ENCODE results near the gene RSL1D1. TPM values are rescaled to one million over a fixed set of nuclear protein-coding genes. Genes with fewer than 3 reads are reported as not detected.

The RSL1D1 gene
- polyA plus RNA-seq, 2 of the 4 experiments (the other 2 are of a cell fraction), result 209 to 330 TPM

DNA sequence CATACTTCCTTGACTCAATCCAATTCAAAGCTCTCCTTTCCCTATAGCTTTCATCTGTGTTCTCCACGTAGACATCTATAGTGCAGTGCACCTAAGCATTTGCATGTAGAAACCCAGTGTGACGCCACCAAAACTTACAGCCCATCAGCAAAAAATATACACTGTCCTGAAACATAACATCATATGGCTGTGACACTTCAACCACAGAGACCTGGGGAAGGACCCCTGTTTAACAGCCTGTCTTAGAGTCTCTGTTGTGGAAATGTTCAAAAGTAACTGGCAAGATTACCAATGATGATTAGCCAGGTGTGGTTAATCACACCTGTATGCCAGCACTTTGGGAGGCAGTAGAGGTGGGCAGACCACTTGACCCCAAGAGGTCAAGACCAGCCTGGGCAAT, 42.2 kb upstream of the RSL1D1 start:
- CTCF ChIA-PET, result interaction anchor here (1.5 kb wide), 1 partner anchor 18 kb away, joined by 4 read pairs; no protein-coding TSS in a partner anchor
- no peak for TF ChIP-seq EP300 (IDR thresholded peaks at IDR 0.05)
- no peak for TF ChIP-seq FOSL2 (IDR thresholded peaks at IDR 0.05)
- TF ChIP-seq FOSL2 (CRISPR knock-in tag; IDR thresholded peaks at IDR 0.05), result no peak
- no peak for TF ChIP-seq ZFP36 (IDR thresholded peaks at IDR 0.05; ENCODE audit: borderline replicate concordance, partially characterized antibody)
- no peak for TF ChIP-seq CHD2 (IDR thresholded peaks at IDR 0.05; ENCODE audit: low read length, partially characterized antibody)
- TF ChIP-seq GATA3 (IDR thresholded peaks at IDR 0.05; ENCODE audit: borderline replicate concordance), result no peak
- TF ChIP-seq PBX3 (IDR thresholded peaks at IDR 0.05), result no peak
- TF ChIP-seq ATOH8 (CRISPR knock-in tag; IDR thresholded peaks at IDR 0.05; ENCODE audit: low read depth), result no peak
- TF ChIP-seq CHD4 (IDR thresholded peaks at IDR 0.05; ENCODE audit: borderline replicate concordance), result no peak
- TF ChIP-seq POLR2AphosphoS2 (conservative IDR thresholded peaks at IDR 0.05; ENCODE audit: low read length), result no peak
- TF ChIP-seq HOXA7 (CRISPR knock-in tag; IDR thresholded peaks at IDR 0.05), result no peak
- no peak for TF ChIP-seq CTCF (IDR thresholded peaks at IDR 0.05)
- TF ChIP-seq MAZ (IDR thresholded peaks at IDR 0.05; ENCODE audit: borderline replicate concordance, low read depth, low read length), result no peak
- TF ChIP-seq CEBPB (IDR thresholded peaks at IDR 0.05), result no peak
- TF ChIP-seq TP53 (CRISPR knock-in tag; IDR thresholded peaks at IDR 0.05), result no peak
- TF ChIP-seq NPAS2 (CRISPR knock-in tag; IDR thresholded peaks at IDR 0.05; ENCODE audit: borderline replicate concordance), result no peak
- TF ChIP-seq BCL3 (IDR thresholded peaks at IDR 0.05), result no peak
- TF ChIP-seq EHF (CRISPR knock-in tag; IDR thresholded peaks at IDR 0.05), result no peak
- TF ChIP-seq POLR2A (IDR thresholded peaks at IDR 0.05; ENCODE audit: low read length), result no peak
- TF ChIP-seq JUN (IDR thresholded peaks at IDR 0.05), result no peak
- TF ChIP-seq RARB (CRISPR knock-in tag; IDR thresholded peaks at IDR 0.05), result no peak
- FAIRE-seq, result no peak

GRCh38 chr16:11892761-11893160, 41.4 kb upstream of the RSL1D1 start:
- POLR2A ChIA-PET, result no interaction called here
- H3K27ac ChIP-seq, result no peak overlapping the region
- DNase-seq (ENCODE audit: low read depth in 1 of 2, low spot score in 1 of 2) (no peak), ATAC-seq (no peak), FAIRE-seq (no peak)
- peaks cover 7% of the 10 kb centered on the region; the same call in 1 of the 3 replicates for H3K4me1 ChIP-seq
- 89% methylated on average over 4 of the region's 4 CpGs for WGBS (ENCODE audit: missing lambda C conversion rate)
- TF ChIP-seq FOSL2 (IDR thresholded peaks at IDR 0.05) (no peak), FOSL2 (CRISPR knock-in tag; IDR thresholded peaks at IDR 0.05) (no peak), MYC (IDR thresholded peaks at IDR 0.05; ENCODE audit: borderline replicate concordance, low read length) (no peak), HDAC2 (IDR thresholded peaks at IDR 0.05) (no peak)
- no peaks in the 10 kb centered on the region for H3K9me3 ChIP-seq
- no peak overlapping the region for H3K4me2 ChIP-seq
- H3K4me3 ChIP-seq, result no peak overlapping the region
- CTCF ChIA-PET, result no interaction called here

More for the DNA sequence above, 42.2 kb upstream of the RSL1D1 start:
- H3K4me1 ChIP-seq, result peaks cover 7% of the 10 kb centered on the region; the same call in 1 of the 3 replicates
- DNase-seq (ENCODE audit: low read depth in 1 of 2, low spot score in 1 of 2) (no peak), ATAC-seq (no peak)
- H3K4me2 ChIP-seq, result no peak overlapping the region
- H3K4me3 ChIP-seq, result no peak overlapping the region
- POLR2A ChIA-PET, result no interaction called here
- 92% methylated on average over 2 of the region's 2 CpGs for WGBS (ENCODE audit: missing lambda C conversion rate)
- H3K9me3 ChIP-seq, result no peaks in the 10 kb centered on the region
- H3K27ac ChIP-seq, result no peak overlapping the region
